Measurements from ENCODE around the gene TRUB2. TPM values are rescaled to one million over a fixed set of nuclear protein-coding genes. Genes with fewer than 3 reads are reported as not detected.

Gene TRUB2
- total RNA-seq, 1 experiment from 2014 or later, result 37.6 TPM

GRCh38 chr9:128335161-128335560, 12.9 kb upstream of the TRUB2 start:
- ChIA-PET POLR2A (interaction anchor here (1.6 kb wide), 1 partner anchor 10 kb away, joined by 6 read pairs; no protein-coding TSS in a partner anchor), CTCF (interaction anchor here (0.6 to 1.7 kb wide), 2 partner anchors 28 to 40 kb away, joined by 3 to 8 read pairs; no protein-coding TSS in a partner anchor)
- Mint-ChIP-seq H3K4me1 (ENCODE audit: insufficient read depth, unreplicated experiment) (no peaks in the 10 kb centered on the region), H3K36me3 (ENCODE audit: insufficient read depth, unreplicated experiment) (peaks cover 18% of the 10 kb centered on the region), H3K27me3 (ENCODE audit: insufficient read depth, unreplicated experiment) (no peaks in the 10 kb centered on the region), H3K4me3 (ENCODE audit: unreplicated experiment) (no peak overlapping the region), H3K27ac (ENCODE audit: low read depth, unreplicated experiment) (no peak overlapping the region), H3K9me3 (ENCODE audit: unreplicated experiment) (no peaks in the 10 kb centered on the region)
- no TSS peak for BruUV-seq (replicated peaks)
- TF ChIP-seq, protein P1, sequence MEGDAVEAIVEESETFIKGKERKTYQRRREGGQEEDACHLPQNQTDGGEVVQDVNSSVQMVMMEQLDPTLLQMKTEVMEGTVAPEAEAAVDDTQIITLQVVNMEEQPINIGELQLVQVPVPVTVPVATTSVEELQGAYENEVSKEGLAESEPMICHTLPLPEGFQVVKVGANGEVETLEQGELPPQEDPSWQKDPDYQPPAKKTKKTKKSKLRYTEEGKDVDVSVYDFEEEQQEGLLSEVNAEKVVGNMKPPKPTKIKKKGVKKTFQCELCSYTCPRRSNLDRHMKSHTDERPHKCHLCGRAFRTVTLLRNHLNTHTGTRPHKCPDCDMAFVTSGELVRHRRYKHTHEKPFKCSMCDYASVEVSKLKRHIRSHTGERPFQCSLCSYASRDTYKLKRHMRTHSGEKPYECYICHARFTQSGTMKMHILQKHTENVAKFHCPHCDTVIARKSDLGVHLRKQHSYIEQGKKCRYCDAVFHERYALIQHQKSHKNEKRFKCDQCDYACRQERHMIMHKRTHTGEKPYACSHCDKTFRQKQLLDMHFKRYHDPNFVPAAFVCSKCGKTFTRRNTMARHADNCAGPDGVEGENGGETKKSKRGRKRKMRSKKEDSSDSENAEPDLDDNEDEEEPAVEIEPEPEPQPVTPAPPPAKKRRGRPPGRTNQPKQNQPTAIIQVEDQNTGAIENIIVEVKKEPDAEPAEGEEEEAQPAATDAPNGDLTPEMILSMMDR (IDR thresholded peaks at IDR 0.05; ENCODE audit: unreplicated experiment), result no peak
- intact Hi-C loops (cut with micrococcal nuclease), result no loop called here
- DNase-seq (ENCODE audit: unreplicated experiment), result no peak

DNA sequence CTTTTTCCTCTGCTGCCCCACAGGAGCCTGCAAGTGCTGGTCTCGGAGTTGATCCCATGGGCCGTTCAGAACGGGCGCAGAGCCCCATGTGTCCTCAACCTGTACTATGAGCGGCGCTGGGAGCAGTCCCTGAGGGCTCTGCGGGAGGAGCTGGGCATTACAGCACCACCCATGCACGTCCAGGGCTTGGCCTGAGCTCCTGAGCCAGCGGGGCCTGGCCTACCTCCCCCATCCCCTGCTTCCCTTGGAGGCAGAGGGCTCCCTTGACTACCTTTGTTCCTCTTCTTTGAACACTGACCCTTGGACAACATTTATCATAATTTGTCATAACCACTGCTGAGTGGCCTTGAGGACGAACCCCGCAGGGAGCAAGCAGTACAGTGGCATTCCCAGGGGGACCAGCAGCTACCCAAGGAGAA, 11.2 kb upstream of the TRUB2 start:
- no peaks in the 10 kb centered on the region for H3K9me3 Mint-ChIP-seq (ENCODE audit: unreplicated experiment)
- BruUV-seq (replicated peaks), result no TSS peak

DNA sequence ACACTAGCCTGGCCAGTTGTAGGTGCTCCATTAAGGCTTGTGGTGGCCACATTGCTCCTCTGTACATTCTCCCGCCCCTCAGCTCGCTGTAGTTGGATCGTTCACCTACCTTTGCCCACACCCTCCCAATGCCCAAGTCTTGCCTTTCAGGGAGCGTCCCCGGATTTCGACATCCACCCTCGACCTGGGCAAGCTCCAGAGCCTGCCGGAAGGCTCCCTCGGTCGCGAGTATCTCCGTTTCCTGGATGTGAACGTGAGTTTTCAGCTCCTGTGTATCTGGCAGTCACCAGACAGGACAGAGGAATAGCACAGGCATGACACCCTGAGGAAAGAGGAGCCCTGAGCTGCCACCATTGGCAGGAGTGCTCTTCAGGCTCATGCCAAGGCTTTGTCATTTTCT, 3.4 kb upstream of the TRUB2 start:
- intact Hi-C loops (cut with micrococcal nuclease), result no loop called here
- Mint-ChIP-seq H3K4me1 (ENCODE audit: insufficient read depth, unreplicated experiment) (peaks cover 20% of the 10 kb centered on the region), H3K9me3 (ENCODE audit: unreplicated experiment) (no peaks in the 10 kb centered on the region), H3K27me3 (ENCODE audit: insufficient read depth, unreplicated experiment) (no peaks in the 10 kb centered on the region), H3K27ac (ENCODE audit: low read depth, unreplicated experiment) (peak overlapping the region; percentile 46), H3K4me3 (ENCODE audit: unreplicated experiment) (no peak overlapping the region), H3K36me3 (ENCODE audit: insufficient read depth, unreplicated experiment) (peaks cover 40% of the 10 kb centered on the region)
- BruUV-seq (replicated peaks), result no TSS peak
- TF ChIP-seq, protein P1 (IDR thresholded peaks at IDR 0.05; ENCODE audit: unreplicated experiment), result no peak
- peak; percentile 33 for DNase-seq (ENCODE audit: unreplicated experiment)
- CTCF ChIA-PET, result interaction anchor here (0.6 to 2.4 kb wide), 5 partner anchors 16 to 131 kb away, joined by 3 to 16 read pairs (median 10); no protein-coding TSS in a partner anchor
- POLR2A ChIA-PET, result interaction anchor here (0.6 to 1.9 kb wide), 5 partner anchors 9 to 560 kb away, joined by 3 to 8 read pairs (median 4); no protein-coding TSS in a partner anchor

More for the DNA sequence above, 11.2 kb upstream of the TRUB2 start:
- H3K36me3 Mint-ChIP-seq (ENCODE audit: insufficient read depth, unreplicated experiment), result peaks cover 24% of the 10 kb centered on the region
- intact Hi-C loops (cut with micrococcal nuclease), result no loop called here
- peaks cover 6% of the 10 kb centered on the region for H3K4me1 Mint-ChIP-seq (ENCODE audit: insufficient read depth, unreplicated experiment)
- CTCF ChIA-PET, result interaction anchor here (0.7 to 1.0 kb wide), 4 partner anchors 8 to 155 kb away, joined by 3 to 8 read pairs (median 4); no protein-coding TSS in a partner anchor
- POLR2A ChIA-PET, result interaction anchor here (0.7 to 1.0 kb wide), 2 partner anchors 183 to 222 kb away, joined by 3 read pairs; no protein-coding TSS in a partner anchor
- no peak overlapping the region for H3K4me3 Mint-ChIP-seq (ENCODE audit: unreplicated experiment)
- H3K27me3 Mint-ChIP-seq (ENCODE audit: insufficient read depth, unreplicated experiment), result no peaks in the 10 kb centered on the region
- no peak overlapping the region for H3K27ac Mint-ChIP-seq (ENCODE audit: low read depth, unreplicated experiment)
- DNase-seq (ENCODE audit: unreplicated experiment), result no peak
- TF ChIP-seq, protein P1 (IDR thresholded peaks at IDR 0.05; ENCODE audit: unreplicated experiment), result no peak

- BruUV-seq (replicated peaks), result no TSS peak
- POLR2A ChIA-PET, result interaction anchor here (1.2 to 1.9 kb wide), 3 partner anchors 11 to 17 kb away, joined by 3 to 8 read pairs (median 6); partner anchors contain the start of gene SLC27A4
- peaks cover 20% of the 10 kb centered on the region for H3K4me1 Mint-ChIP-seq (ENCODE audit: insufficient read depth, unreplicated experiment)
- intact Hi-C loops (cut with micrococcal nuclease), result no loop called here
- CTCF ChIA-PET, result interaction anchor here (0.6 to 2.4 kb wide), 7 partner anchors 17 to 345 kb away, joined by 3 to 16 read pairs (median 4); no protein-coding TSS in a partner anchor
- no peak for DNase-seq (ENCODE audit: unreplicated experiment)
- no peaks in the 10 kb centered on the region for H3K9me3 Mint-ChIP-seq (ENCODE audit: unreplicated experiment)
- H3K27ac Mint-ChIP-seq (ENCODE audit: low read depth, unreplicated experiment), result no peak overlapping the region
- peaks cover 46% of the 10 kb centered on the region for H3K36me3 Mint-ChIP-seq (ENCODE audit: insufficient read depth, unreplicated experiment)
- TF ChIP-seq, protein P1 (IDR thresholded peaks at IDR 0.05; ENCODE audit: unreplicated experiment), result no peak
- H3K27me3 Mint-ChIP-seq (ENCODE audit: insufficient read depth, unreplicated experiment), result no peaks in the 10 kb centered on the region
- peak overlapping the region; percentile 86 for H3K4me3 Mint-ChIP-seq (ENCODE audit: unreplicated experiment)
Observed at GRCh38 chr9:128324401-128324800, 2.2 kb upstream of the TRUB2 start.

Data from MCF 10A (cell line).